Fibroblast of skin of back (primary cell): ENCODE data around the gene TMEM237.

Source experiments
- DNase-seq: peaks from one replicate; pipeline ENCODE4 v3.0.0-alpha.2; 2013

Gene TMEM237

GRCh38 chr2:201642086-201642578 lies 1.2 kb downstream of the TMEM237 start:
- DNase-seq = no peak

- DNase-seq = no peak
These were observed 4.1 kb downstream of the TMEM237 start for GRCh38 chr2:201639205-201639604.

DNA sequence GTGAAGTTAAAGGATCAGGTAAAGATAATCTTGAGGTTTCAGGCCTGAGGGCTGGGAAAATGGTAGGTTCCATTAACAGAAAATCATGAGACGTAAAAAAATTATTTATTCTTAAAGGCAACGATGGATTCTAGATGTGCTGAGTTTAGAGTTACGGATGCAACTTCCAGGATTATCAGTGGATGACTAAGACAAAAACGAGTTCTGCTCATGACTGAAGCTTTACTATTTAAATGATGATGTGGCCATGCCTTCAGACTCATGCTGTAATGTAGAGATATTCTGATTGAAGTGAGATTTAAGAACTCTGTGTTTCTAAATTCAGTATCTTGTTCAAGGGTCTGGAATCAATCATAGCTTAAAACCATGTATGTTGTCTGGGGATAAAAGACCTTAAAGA lies 5.0 kb downstream of the TMEM237 start:
- DNase-seq = no peak

GRCh38 chr2:201633661-201634249 lies 9.5 kb downstream of the TMEM237 start:
- no peak for DNase-seq

- DNase-seq = no peak
These were observed 12.3 kb downstream of the TMEM237 start for GRCh38 chr2:201631041-201631440.

- DNase-seq = no peak
These were observed 12.7 kb downstream of the TMEM237 start for GRCh38 chr2:201630577-201630976.

- no peak for DNase-seq
These were observed 14.8 kb downstream of the TMEM237 start for GRCh38 chr2:201628545-201628944.

DNA sequence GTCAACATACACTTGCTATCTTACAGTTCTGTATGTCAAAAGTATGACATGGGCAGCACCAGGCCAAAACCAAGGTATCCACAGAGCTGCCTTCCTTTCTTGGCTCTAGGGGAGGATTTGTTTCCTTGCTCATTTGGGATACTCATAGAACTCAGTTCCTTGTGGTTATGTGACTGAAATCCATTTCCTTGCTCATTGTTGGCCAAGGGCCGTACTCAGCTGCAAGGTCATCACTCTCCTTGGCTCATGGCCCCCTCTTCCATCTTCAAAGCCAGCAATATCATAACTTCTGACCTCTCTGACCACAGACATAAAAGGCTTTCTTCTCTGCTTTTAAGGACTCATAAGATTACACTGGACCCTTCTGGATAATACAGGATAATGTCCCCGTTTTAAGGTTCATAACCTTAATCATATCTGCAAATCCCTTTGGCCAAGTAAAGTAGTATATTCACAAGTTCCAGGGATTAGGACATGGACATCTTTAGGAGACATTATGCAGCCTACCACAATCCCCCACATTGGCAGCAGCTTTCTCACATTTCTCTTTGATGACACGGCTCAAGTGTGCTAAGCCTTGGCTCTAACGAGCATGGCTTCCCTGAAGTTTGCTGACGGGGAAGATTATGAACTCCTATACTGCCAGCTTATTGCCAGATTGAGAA lies 20.9 kb downstream of the TMEM237 start:
- no peak for DNase-seq

GRCh38 chr2:201621293-201621999 lies 21.9 kb downstream of the TMEM237 start:
- DNase-seq = peak; percentile 45

DNA sequence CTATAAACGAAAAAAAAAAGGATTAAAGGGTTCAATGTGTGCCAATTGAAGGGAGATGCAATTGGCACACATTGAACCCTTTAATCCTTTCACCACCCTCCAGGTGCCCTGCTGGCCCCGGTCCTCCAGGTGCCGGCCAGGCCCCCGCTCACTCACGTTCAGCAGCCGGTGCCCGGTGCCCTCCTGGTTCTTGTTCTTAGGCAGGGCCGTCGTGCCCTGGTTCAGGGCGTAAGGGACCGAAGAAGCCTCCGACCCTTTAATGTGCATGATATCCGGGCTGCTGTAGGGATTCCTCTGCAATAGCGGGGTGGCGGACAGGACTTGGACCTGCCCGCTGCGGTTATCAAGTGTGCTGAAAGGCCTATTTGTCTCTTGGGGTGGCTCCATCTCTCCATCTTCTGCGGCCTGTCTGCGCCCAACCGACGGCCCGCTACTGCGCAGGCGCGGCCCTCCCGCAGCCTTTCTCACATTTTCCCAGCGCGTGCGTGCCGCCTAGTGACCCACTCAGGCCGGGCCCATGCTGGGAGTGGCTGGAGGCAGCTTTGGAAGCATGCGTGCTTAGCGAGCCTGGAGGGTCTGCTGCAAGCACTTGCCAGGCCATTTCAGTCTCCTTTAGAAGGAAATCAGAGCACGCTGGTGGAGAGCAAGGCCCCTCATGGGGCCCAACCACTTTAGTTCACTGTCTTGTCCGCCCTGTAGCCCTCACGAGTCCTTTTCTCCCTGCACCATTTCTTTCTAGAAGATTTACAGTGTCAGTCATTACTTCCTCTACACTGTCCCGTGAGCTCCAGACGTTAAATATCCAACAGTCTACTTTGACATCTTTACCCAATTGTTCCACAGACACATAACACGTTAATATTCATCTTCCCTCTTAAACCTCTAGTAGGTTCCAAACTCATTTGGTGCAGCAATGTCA lies 24.3 kb downstream of the TMEM237 start:
- peak; percentile 78 for DNase-seq

- DNase-seq = no peak
These were observed 35.3 kb downstream of the TMEM237 start for GRCh38 chr2:201608021-201608420.

DNA sequence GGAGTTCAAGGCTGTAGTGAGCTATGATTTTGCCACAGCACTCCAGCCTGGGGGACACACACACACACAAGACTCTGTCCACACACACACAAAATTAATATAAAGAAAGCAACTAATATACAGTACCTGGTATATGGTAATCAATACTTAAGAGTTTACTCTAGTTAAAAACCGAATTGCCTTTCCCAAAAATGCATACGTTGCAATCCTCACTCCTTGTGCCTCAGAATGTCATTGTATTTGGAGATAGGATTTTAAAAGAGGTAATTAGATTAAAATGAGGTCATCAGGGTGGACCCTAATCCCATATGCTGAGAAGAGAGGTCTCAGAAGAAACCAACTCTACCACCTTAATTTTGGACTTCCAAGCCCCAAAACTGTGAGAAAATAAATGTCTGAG lies 35.7 kb downstream of the TMEM237 start:
- no peak for DNase-seq

DNA sequence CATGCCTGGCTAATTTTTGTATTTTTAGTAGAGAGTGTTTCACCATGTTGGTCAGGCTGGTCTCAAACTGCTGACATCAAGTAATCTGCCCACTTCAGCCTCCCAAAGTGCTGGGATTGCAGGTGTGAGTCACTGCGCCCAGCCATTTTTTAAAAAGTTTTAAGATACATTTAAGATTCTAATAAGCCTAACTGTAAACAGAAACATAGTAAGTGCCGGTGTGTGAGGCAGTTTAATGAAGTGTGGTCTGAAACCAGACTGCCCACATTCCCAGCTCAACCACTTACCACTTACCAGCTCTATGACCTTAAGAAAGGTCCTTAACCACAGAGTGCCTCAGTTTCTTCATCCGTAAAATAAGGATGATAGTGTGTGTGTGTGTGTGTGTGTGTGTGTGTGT lies 42.4 kb downstream of the TMEM237 start:
- DNase-seq = no peak

GRCh38 chr2:201597397-201597796 lies 45.9 kb downstream of the TMEM237 start:
- DNase-seq = no peak

DNA sequence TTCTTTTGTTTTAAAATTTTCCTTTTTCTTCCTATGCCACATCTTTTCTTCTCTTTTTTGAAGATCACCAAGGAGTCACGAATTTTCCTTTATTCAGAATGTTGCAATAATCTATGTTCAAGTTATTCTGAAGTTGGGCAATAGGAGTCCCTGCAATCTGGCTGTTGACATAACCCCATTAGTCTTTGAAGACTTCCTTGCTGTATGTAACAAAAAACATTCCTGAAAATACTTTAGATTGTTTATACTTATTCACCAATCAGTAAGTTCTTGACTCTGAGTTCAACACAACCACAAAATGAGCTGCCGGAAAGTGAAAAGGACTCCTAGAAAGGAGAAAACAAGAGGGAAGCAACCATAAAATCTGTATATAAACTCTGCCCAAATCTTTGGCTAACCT lies 62.8 kb downstream of the TMEM237 start:
- DNase-seq = peak; percentile 75

GRCh38 chr2:201579536-201579935 lies 63.8 kb downstream of the TMEM237 start:
- peak; percentile 64 for DNase-seq

DNA sequence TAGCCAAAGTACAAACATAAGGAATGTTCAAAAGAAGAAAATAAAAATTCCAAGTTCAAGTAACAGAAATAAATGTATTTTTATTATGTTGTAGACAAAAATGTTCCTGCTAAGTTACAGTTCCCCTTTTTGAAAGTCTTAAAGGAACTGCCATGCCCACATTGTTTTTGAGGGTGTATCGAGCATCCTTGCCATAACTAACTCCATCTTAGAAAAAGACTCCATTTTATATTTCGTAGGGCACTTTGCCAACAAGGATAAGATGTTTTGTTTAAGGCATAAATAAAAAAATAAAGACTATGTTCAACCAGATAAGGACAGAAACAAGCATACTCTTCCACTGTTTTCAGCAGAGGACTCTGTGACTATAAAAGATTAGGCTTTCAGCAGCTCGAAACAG lies 67.3 kb downstream of the TMEM237 start:
- no peak for DNase-seq

DNA sequence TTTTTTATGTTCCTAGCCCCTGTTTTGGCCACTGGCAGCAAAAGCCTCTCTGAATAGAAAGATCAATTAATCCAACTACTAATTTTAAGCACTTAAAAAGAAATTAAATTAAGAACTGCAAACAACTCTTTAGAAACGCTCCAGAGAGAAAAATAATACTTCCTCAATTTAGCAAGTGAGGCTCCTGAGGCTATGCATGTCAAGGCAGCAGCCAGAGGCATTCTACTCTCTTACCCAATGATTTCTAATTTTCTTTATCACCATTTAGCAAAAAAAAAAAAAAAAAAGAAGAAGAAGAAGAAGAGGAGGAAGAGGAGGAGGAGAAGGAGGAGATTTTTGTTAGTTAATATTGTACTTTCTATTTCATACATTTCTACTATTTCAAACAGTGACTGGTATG lies 68.5 kb downstream of the TMEM237 start:
- no peak for DNase-seq

GRCh38 chr2:201572846-201573508 lies 70.3 kb downstream of the TMEM237 start:
- DNase-seq = peak; percentile 2
